K562 (cell line): ENCODE results near the gene PTRH1. TPM values are rescaled to one million over a fixed set of nuclear protein-coding genes. Genes with fewer than 3 reads are reported as not detected.

Experiments
- ARID2 ChIP-seq: fragments of 450-650 bp; IDR thresholded peaks from 2 replicates; pipeline ENCODE4 v1.6.1; 2017; ENCODE audit warnings: antibody characterized with exemption, mild to moderate bottlenecking
- ARID3A ChIP-seq: IDR thresholded peaks from 2 replicates; pipeline ENCODE4 v1.6.1; 2012; ENCODE audit warnings: low read depth, low read length, improper control_type of control experiment, borderline replicate concordance
- CC2D1A ChIP-seq: fragments of 450-650 bp; IDR thresholded peaks from 2 replicates; pipeline ENCODE4 v1.6.1; 2017; ENCODE audit warnings: mild to moderate bottlenecking
- CTBP1 ChIP-seq: fragments of 450-650 bp; IDR thresholded peaks from 2 replicates; pipeline ENCODE4 v1.6.1; 2016; ENCODE audit warnings: borderline replicate concordance
- DEAF1 ChIP-seq: fragments of 450-650 bp; formaldehyde crosslinking; IDR thresholded peaks from 2 replicates; pipeline ENCODE4 v1.4.0; 2020; ENCODE audit warnings: mild to moderate bottlenecking, moderate library complexity
- EGR1 ChIP-seq: fragments of 450-650 bp; conservative IDR thresholded peaks from 2 replicates; pipeline ENCODE4 v1.6.1; 2017; ENCODE audit warnings: mild to moderate bottlenecking
- ESRRA ChIP-seq: fragments of 450-650 bp; IDR thresholded peaks from 2 replicates; pipeline ENCODE4 v1.6.1; 2014; ENCODE audit warnings: low read depth, mild to moderate bottlenecking, moderate library complexity, borderline replicate concordance
- PCBP2 ChIP-seq: fragments of 200-400 bp; formaldehyde crosslinking; IDR thresholded peaks from 2 replicates; pipeline ENCODE4 v1.6.1; 2018; ENCODE audit warnings: low read length, low read depth, mild to moderate bottlenecking, moderate library complexity; ENCODE audit not compliant: poor library complexity, severe bottlenecking
- RAD21 ChIP-seq, 2 experiments: fragments of 250-450 bp in 1 of 2; fragments of 450-650 bp in 1 of 2; sonication (Bioruptor Pico) in 1 of 2; formaldehyde crosslinking in 1 of 2; IDR thresholded peaks in 1 of 2; conservative IDR thresholded peaks in 1 of 2; 2 replicates each; pipeline versions ENCODE4 v1.4.0 to v1.8.0; 2020 to 2022; ENCODE audit warnings: mild to moderate bottlenecking in 2 of 2, moderate library complexity in 1 of 2
- REST ChIP-seq, 2 experiments: fragments of 450-650 bp; formaldehyde crosslinking in 1 of 2; IDR thresholded peaks; 2 replicates each; pipeline versions ENCODE4 v1.4.0 to v1.6.1; 2014 to 2020; ENCODE audit warnings: mild to moderate bottlenecking in 2 of 2, borderline replicate concordance in 1 of 2, low read depth in 1 of 2
- SLC30A9 ChIP-seq: fragments of 250-450 bp; sonication (Bioruptor Pico); IDR thresholded peaks from 2 replicates; pipeline ENCODE4 v1.8.0; 2022; ENCODE audit warnings: mild to moderate bottlenecking, moderate library complexity
- SMC3 ChIP-seq: conservative IDR thresholded peaks from 2 replicates; pipeline ENCODE4 v1.6.1; 2011; ENCODE audit warnings: low read depth, low read length, improper control_type of control experiment; ENCODE audit not compliant: insufficient read depth
- TARDBP ChIP-seq: fragments of 450-650 bp; IDR thresholded peaks from 2 replicates; pipeline ENCODE4 v1.6.1; 2016
- U2AF2 ChIP-seq: fragments of 200-400 bp; formaldehyde crosslinking; optimal IDR thresholded peaks from 2 replicates; pipeline ENCODE3; 2017; ENCODE audit warnings: low read depth, mild to moderate bottlenecking, low read length
- ZNF24 ChIP-seq: fragments of 450-650 bp; IDR thresholded peaks from 2 replicates; pipeline ENCODE4 v1.6.1; 2016
- ZNF41 ChIP-seq: fragments of 250-450 bp; sonication (Bioruptor Pico); conservative IDR thresholded peaks from 2 replicates; pipeline ENCODE4 v1.4.0; 2020; ENCODE audit warnings: mild to moderate bottlenecking
- ZNF696 ChIP-seq: fragments of 250-450 bp; sonication (Bioruptor Pico); conservative IDR thresholded peaks from 2 replicates; pipeline ENCODE4 v1.4.0; 2020; ENCODE audit warnings: mild to moderate bottlenecking, moderate library complexity
- polyA plus RNA-seq, 8 experiments: library from polyadenylated mRNA; depleted of rRNA in 4 of 8; stranded (reverse) in 5 of 8; unstranded in 3 of 8; fragments of >200 nt; fragmentation: Nextera tagmentation in 2 of 8; fragmentation: Illumina TruSeq in 1 of 8; extraction: Ambion mirVana in 2 of 8; extraction: Trizol in 1 of 8; gene quantifications; 2 replicates each; pipeline versions ENCODE4 v1.2.1 to v1.2.3, GENCODE V29; 2011 to 2014; ENCODE audit warnings: inconsistent platforms in 1 of 8, missing spikeins in 1 of 8
- total RNA-seq, 7 experiments: library from RNA; depleted of rRNA in 6 of 7; stranded (reverse); fragments of >200 nt in 6 of 7; fragmentation: Illumina TruSeq in 2 of 7; extraction: Trizol in 2 of 7; gene quantifications; 2 replicates each; pipeline versions ENCODE4 v1.2.1 to v1.2.3, GENCODE V29; 2011 to 2021; ENCODE audit warnings: low replicate concordance in 1 of 7

Gene PTRH1
- total and polyA plus RNA-seq, 9 of the 15 experiments (the other 6 are each of a cell fraction or from before 2014, with no cell fraction given), result 0.63 to 43.1 (median 5.7) TPM

GRCh38 chr9:127763918-127764384 lies 48.5 kb upstream of the PTRH1 start (continued):
- TF ChIP-seq REST (IDR thresholded peaks at IDR 0.05; ENCODE audit: borderline replicate concordance) (peak; percentile 92), REST (CRISPR knock-in tag; IDR thresholded peaks at IDR 0.05; ENCODE audit: low read depth) (no peak), EGR1 (peak; percentile 20; the same call in 1 of the 2 replicates), U2AF2 (no peak), ESRRA (peak; percentile 56; the same call in 1 of the 2 replicates), ZNF696 (CRISPR knock-in tag) (no peak), DEAF1 (CRISPR knock-in tag) (peak; percentile 38; the same call in 1 of the 2 replicates), SLC30A9 (no peak), CTBP1 (peak; percentile 76), PCBP2 (no peak), ZNF24 (0 out of 2 replicates have a peak, but pooled peaks have one; percentile 39), ZNF41 (no peak), ARID2 (peak; percentile 56; the same call in 1 of the 2 replicates), ARID3A (no peak), RAD21 (CRISPR knock-in tag; conservative IDR thresholded peaks at IDR 0.05 in 1 of 2, IDR thresholded peaks at IDR 0.05 in 1 of 2) (peak; percentile 58 to 91), CC2D1A (peak; percentile 69; the same call in 1 of the 2 replicates), TARDBP (0 out of 2 replicates have a peak, but pooled peaks have one; percentile 54), SMC3 (peak; percentile 77)
